ENCODE data around the gene UPF2. TPM values are rescaled to one million over a fixed set of nuclear protein-coding genes. Genes with fewer than 3 reads are reported as not detected.
"Not testable (repeated sequence)": the region's sequence is repeated elsewhere in the genome, so short reads cannot be mapped to it uniquely, and the experiment has no call there.

UPF2 gene
- 20.7 TPM for total RNA-seq
- long read RNA-seq, full-length matches to known transcripts = 6 of 9 reads
- long read RNA-seq, partial matches to known transcripts = 3 of 9 reads
- long read RNA-seq, other reads (novel, unspliced or antisense) = 0 of 9 reads

DNA sequence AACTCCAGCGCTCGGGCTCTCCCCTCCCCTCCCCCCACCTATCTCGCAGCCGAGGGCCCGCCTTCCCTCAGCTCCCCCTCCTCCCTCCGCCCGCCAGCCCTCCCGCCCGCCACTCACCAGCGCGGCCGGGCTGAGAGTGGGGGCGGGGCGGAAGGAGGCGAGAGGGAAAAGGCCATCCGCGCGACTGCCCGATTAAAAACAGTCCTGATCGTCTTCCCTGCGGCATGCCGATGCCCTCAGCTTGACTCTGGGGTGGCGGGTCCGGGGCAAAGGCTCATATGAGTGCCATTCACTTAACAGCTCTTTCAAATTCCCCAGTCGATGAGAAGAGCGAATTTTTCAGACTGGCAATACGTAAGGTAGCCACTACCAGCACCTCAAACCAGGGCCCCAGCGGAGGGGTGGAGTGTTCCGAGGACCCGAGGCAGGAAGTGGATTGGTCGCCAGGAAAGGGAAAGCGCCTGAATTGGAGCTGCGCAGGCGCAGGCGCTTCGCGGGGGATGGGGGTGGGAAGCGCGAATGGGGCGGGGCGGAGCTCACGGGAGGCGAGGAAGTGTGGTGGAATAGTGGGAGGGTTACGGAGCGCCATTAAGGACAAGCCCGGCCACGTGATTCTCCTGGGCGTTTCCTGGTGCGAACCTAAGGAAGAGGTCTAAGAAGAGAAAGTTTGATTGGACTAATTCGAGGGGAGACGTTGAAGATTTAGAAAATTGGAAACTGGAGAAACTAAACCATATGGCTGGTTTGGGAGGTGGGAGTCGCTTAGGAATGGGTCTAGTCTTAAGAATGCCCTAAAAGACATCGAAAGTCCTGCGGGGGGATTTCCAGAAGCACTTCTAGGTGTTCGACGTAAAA is at the start of gene UPF2:
Gene UPF2 (minus strand): TSS at position 13 of the 855 bp plus-strand sequence. CDS start 7,386 bp downstream, outside the sequence.
- DNase-seq (ENCODE audit: missing footprints) (peak; percentile 98), ATAC-seq (peak; percentile 97)
- intact Hi-C loops (cut with DNase I) = loop anchor here (1.0 kb wide), 2 partner anchors 25 to 86 kb away; partner anchors contain the start of genes DHTKD1 and SEC61A2

DNA sequence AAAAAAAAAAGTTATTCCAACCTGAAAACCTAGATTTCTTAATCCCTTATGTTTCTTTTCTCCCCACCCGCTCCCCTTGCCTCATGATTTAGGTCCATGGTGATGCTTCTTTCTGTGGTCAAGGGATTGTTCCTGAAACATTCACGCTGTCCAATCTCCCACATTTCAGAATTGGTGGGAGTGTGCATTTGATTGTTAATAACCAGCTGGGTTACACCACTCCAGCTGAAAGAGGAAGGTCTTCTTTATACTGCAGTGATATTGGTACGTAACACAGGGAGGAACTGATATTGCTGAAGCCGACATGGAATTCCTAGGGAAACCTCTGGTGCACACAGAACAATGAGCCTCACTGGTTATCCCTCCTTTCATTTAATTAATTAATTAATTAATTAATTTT is 48.8 kb upstream of the UPF2 start:
- no peak for ATAC-seq
- intact Hi-C loops (cut with DNase I) = no loop called here
- DNase-seq (ENCODE audit: missing footprints) = no peak

DNA sequence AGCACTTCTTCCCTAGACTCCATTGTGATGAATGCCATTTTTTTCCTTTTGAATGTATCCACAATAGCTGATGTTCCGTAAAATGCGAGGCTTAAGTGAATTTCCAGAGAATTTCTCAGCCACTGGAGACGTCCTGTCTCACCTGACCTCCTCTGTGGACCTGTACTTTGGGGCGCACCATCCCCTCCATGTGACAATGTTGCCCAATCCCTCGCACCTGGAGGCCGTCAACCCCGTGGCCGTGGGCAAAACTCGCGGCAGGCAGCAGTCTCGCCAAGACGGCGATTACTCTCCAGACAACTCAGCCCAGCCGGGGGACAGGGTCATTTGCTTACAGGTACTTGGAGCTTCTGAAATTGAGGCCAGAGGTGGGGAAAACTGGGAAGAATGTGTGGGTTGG is 46.3 kb upstream of the UPF2 start:
- ATAC-seq = no peak
- intact Hi-C loops (cut with DNase I) = no loop called here
- DNase-seq (ENCODE audit: missing footprints) = no peak

DNA sequence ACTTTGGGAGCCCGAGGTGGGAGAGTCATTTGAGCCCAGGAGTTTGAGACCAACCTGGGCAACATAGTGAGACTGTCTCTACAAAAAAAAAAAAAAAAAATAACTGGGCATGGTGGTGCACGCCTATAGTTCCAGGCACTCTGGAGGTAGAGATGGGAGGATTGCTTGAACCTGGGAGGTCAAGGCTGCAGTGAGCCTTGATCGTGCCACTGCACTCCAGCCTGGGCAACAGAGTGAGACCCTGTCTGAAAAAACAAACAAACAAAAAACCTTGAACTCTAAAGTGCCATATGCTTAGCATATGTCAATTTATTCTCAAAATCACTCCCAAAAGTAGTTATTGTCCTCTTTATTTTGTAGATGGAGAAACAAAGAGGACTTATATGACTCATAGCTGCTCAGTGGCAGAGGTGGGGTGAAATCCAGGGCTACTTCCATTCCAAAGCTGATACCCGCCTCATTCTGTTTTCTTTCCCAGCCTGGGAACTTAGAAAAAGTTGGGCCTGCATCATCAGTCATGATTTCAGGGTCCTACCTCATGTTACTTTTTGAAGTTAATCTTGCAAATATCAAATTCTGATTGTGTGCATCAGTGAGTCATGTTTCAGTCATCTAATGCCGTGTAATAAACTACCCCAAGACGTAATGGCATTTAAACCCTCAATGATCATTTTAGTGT is 39.4 kb upstream of the UPF2 start:
- no peak for DNase-seq (ENCODE audit: missing footprints)
- no peak for ATAC-seq
- intact Hi-C loops (cut with DNase I) = no loop called here

- ATAC-seq = no peak
- DNase-seq (ENCODE audit: missing footprints) = no peak
- intact Hi-C loops (cut with DNase I) = no loop called here
These were observed 38.9 kb upstream of the UPF2 start for GRCh38 chr10:12081470-12081869.

DNA sequence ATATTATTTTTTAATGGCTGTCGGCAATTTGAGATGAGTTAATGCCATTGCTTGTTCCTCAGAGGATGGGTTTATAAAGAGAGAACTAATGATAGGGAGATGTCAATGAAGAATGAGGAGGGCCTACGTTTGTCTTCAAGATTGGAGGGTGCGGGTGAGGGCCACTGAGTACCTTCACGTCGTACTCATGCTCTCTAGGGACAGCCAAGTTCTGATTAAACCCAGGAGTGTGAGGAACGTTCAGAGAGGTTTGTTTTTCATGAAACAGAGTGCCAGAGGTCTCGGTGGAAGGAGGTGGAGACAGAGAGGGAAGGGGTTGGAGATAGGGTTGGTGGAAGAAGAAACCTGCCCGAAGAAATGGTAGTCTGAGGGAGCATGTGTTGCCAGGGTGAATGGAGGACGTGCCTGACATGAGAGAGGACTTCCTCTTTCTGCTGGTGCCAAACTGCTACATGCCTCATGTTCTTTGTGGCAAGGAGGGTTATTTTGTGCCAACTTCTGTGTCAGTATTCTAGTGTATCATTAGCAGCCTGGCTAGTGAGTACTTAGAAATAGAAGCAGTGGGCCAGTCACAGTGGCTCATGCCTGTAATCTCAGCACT is 35.1 kb upstream of the UPF2 start:
- ATAC-seq = no peak
- DNase-seq (ENCODE audit: missing footprints) = no peak
- intact Hi-C loops (cut with DNase I) = no loop called here

DNA sequence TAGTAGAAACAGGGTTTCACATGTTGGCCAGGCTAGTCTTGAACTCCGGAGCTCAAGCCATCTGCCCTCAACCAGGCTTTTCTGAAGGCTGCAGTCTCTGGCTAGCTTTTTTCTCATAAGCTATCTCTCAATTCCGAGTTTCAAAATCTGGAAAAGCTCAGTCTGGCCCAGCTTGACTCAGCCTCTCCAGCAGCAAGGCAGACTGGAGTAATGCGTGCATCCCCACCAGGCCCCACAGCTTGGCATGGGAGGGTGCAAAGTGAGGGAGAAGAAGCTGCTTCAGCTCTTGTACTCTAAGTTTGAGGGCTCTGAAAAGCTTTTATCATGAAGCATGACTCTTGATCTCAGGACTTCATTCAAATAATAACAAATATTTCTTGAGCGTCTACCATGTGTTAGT is 30.9 kb upstream of the UPF2 start:
- intact Hi-C loops (cut with DNase I) = no loop called here
- DNase-seq (ENCODE audit: missing footprints) = no peak
- no peak for ATAC-seq

DNA sequence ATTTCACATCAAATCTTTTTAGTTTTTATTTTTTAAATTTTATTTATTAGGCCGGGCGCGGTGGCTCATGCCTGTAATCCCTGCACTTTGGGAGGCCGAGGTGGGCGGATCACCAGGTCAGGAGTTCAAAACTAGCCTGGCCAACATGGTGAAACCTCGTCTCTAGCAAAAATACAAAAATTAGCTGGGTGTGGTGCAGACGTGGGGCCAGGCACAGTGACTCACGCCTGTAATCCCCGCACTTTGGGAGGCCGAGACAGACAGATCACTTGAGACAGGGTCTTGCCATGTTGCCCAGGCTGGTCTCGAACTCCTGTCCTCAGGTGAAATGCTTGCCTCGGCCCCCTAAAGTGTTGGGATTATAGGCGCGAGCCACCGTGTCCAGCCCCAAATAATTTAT is 28.8 kb upstream of the UPF2 start:
- DNase-seq (ENCODE audit: missing footprints); ATAC-seq; intact Hi-C loops (cut with DNase I): not testable (repeated sequence)

- intact Hi-C loops (cut with DNase I) = loop anchor here (1.0 kb wide), 1 partner anchor 25 kb away; no protein-coding TSS in a partner anchor
- ATAC-seq (peak; percentile 100), DNase-seq (ENCODE audit: missing footprints) (peak; percentile 99)
These were observed 26.1 kb upstream of the UPF2 start, which contains the start of gene DHTKD1 for GRCh38 chr10:12068449-12069269. TSS of gene DHTKD1 (plus strand) at chr10:12068954. CDS start at chr10:12069034, 80 bp downstream.

GRCh38 chr10:12067336-12067735 is 24.7 kb upstream of the UPF2 start:
- intact Hi-C loops (cut with DNase I) = no loop called here
- DNase-seq (ENCODE audit: missing footprints) = no peak
- ATAC-seq = no peak

DNA sequence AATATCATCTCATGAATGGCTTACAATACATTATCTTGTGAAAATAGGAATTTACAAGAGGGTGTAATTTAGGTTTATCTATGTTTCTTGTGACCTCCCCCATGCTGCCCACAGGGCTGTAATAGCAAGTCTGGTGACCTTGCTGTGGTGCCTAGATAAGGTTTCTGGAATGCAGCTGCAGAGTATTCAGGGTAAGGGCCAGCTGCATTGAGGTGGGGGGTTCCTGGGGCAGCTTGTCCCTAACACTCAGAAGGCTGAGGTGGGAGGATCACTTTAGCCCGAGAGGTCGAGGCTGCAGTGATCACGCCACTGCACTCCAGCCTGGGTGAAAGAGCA is 20.8 kb upstream of the UPF2 start:
- intact Hi-C loops (cut with DNase I) = no loop called here
- ATAC-seq = no peak

GRCh38 chr10:12062754-12063482 is 20.3 kb upstream of the UPF2 start:
- intact Hi-C loops (cut with DNase I) = no loop called here
- ATAC-seq (no peak), DNase-seq (ENCODE audit: missing footprints) (no peak)

More for the DNA sequence above, 20.8 kb upstream of the UPF2 start:
- DNase-seq (ENCODE audit: missing footprints) = no peak

- intact Hi-C loops (cut with DNase I) = no loop called here
- ATAC-seq = no peak
- no peak for DNase-seq (ENCODE audit: missing footprints)
These were observed 18.5 kb upstream of the UPF2 start for GRCh38 chr10:12061124-12061523.

DNA sequence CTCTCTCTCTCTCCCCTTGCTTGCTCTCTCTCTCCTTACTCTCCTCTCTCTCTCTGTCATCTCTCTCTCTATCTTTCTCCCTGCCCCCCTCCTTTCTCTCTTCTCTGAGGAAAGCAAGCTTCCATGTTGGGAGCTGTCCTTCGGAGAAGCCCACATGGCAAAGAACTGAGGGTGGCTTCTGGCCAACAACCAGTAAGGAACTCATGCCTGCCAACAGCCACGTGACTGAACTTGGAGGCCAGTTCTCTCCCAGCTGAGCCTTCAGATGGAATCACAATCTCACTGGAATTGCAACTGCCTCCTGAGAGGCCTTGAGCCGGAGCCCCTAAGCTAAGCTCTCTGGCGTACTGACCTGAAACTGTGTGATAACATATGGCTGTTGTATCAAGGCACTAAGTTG is 14.1 kb upstream of the UPF2 start:
- intact Hi-C loops (cut with DNase I) = no loop called here
- no peak for ATAC-seq
- DNase-seq (ENCODE audit: missing footprints) = no peak

GRCh38 chr10:12055732-12056131 is 13.1 kb upstream of the UPF2 start:
- DNase-seq (ENCODE audit: missing footprints) (no peak), ATAC-seq (no peak)
- intact Hi-C loops (cut with DNase I) = no loop called here

GRCh38 chr10:12051241-12051640 is 8.6 kb upstream of the UPF2 start:
- no peak for DNase-seq (ENCODE audit: missing footprints)
- intact Hi-C loops (cut with DNase I) = no loop called here
- no peak for ATAC-seq

GRCh38 chr10:12050528-12050927 is 7.9 kb upstream of the UPF2 start:
- intact Hi-C loops (cut with DNase I) = no loop called here
- ATAC-seq (no peak), DNase-seq (ENCODE audit: missing footprints) (no peak)

- intact Hi-C loops (cut with DNase I) = no loop called here
- ATAC-seq = no peak
These were observed 5.9 kb upstream of the UPF2 start for GRCh38 chr10:12048547-12048946.

More at GRCh38 chr10:12048547-12048946, 5.9 kb upstream of the UPF2 start:
- no peak for DNase-seq (ENCODE audit: missing footprints)
